Gastrocnemius medialis (tissue), 4 donors: ENCODE results near the gene PCSK6. TPM values are rescaled to one million over a fixed set of nuclear protein-coding genes. Genes with fewer than 3 reads are reported as not detected.

ENCODE experiments used
- ATAC-seq, 2 donors: fragments of 150-250 bp; one replicate each; pipeline ENCODE4 v1.9.1; 2016
- DNase-seq, 2 donors: peaks; one replicate each; pipeline ENCODE4 v3.0.0-alpha.2; 2019
- H3K27ac ChIP-seq, 4 donors: fragments of 200-600 bp; sonication (generic); 1 replicate in 1 of 4; 2 replicates in 3 of 4; pipeline ENCODE4 v1.5.1; 2016 to 2018; ENCODE audit warnings: mild to moderate bottlenecking in 2 of 4, moderate library complexity in 1 of 4
- H3K27me3 ChIP-seq, 3 donors: fragments of 200-600 bp; sonication (generic) in 2 of 3; 1 replicate in 1 of 3; 2 replicates in 2 of 3; pipeline versions ENCODE4 v1.5.1 to v1.6.0; 2016 to 2019; ENCODE audit warnings: mild to moderate bottlenecking in 1 of 3, moderate library complexity in 1 of 3
- H3K36me3 ChIP-seq, 2 donors: fragments of 200-600 bp; sonication (generic) in 1 of 2; one replicate each; pipeline ENCODE4 v1.5.1; 2017 to 2018
- H3K4me1 ChIP-seq, 2 donors: fragments of 200-600 bp; sonication (generic) in 1 of 2; one replicate each; pipeline ENCODE4 v1.5.1; 2016 to 2017; ENCODE audit warnings: mild to moderate bottlenecking in 2 of 2
- H3K4me3 ChIP-seq, 4 donors: fragments of 200-600 bp; sonication (generic) in 3 of 4; 1 replicate in 1 of 4; 2 replicates in 3 of 4; pipeline ENCODE4 v1.5.1; 2016 to 2019; ENCODE audit warnings: mild to moderate bottlenecking in 2 of 4
- H3K9me3 ChIP-seq, 3 donors: fragments of 200-600 bp; sonication (generic) in 2 of 3; 1 replicate in 1 of 3; 2 replicates in 2 of 3; pipeline ENCODE4 v1.5.1; 2016 to 2019
- CTCF ChIP-seq, 5 experiments: fragments of 450-650 bp in 3 of 5; fragments of 200-600 bp in 2 of 5; sonication (generic) in 2 of 5; IDR thresholded peaks in 4 of 5; conservative IDR thresholded peaks in 1 of 5; 1 replicate in 4 of 5; 2 replicates in 1 of 5; pipeline ENCODE4 v1.5.1; 2016 to 2019; ENCODE audit warnings: antibody characterized with exemption in 5 of 5, mild to moderate bottlenecking in 3 of 5, moderate library complexity in 3 of 5
- POLR2A ChIP-seq, 2 donors: fragments of 450-650 bp; IDR thresholded peaks; one replicate each; pipeline ENCODE4 v1.6.1; 2017; ENCODE audit warnings: antibody characterized with exemption in 2 of 2, mild to moderate bottlenecking in 2 of 2, moderate library complexity in 2 of 2
- in situ Hi-C, 4 donors: fragments of 200-750 bp; cut with MboI; loops; one replicate each; pipeline versions ENCODE4 v1.15.0 to v1.8.0; 2017; ENCODE audit warnings: low sequenced_read_pairs in 4 of 4
- intact Hi-C: fragments of 100-400 bp; cut with DNase I; formaldehyde crosslinking; loops from one replicate; pipeline ENCODE4 v1.15.1; 2023; ENCODE audit warnings: low total_unique reads
- total RNA-seq, 4 donors: library from RNA; depleted of rRNA; stranded (reverse); fragments of >200 nt; gene quantifications; one replicate each; pipeline versions ENCODE4 v1.1.0 to v1.2.3, GENCODE V29; 2016

Gene PCSK6
- total RNA-seq, 4 donors from 2014 or later = 12.8 to 46.0 (median 23.6) TPM

- DNase-seq (peak; percentile 93 to 98), ATAC-seq (peak; percentile 84 to 91)
- in situ Hi-C loops (no loop called here), intact Hi-C loops (loop anchor here (1.0 to 5.0 kb wide), 6 partner anchors 45 to 203 kb away; partner anchors contain the start of genes SNRPA1 and TM2D3)
- no peaks in the 10 kb centered on the region for H3K9me3 ChIP-seq
- H3K4me3 ChIP-seq = peak overlapping the region in 2 of 4 donors; percentile 12 to 26
- TF ChIP-seq POLR2A (IDR thresholded peaks at IDR 0.05) (peak in 1 of 2 donors; percentile 31), CTCF (IDR thresholded peaks at IDR 0.05 in 4 of 5, conservative IDR thresholded peaks at IDR 0.05 in 1 of 5) (peak in 1 of 5 experiments; percentile 11)
- H3K36me3 ChIP-seq = no peaks in the 10 kb centered on the region
- H3K4me1 ChIP-seq = peaks cover 31 to 35% of the 10 kb centered on the region in 2 donors
- peak overlapping the region; percentile 88 to 95 (median 90) for H3K27ac ChIP-seq
- peaks cover 0 to 4% (median 3%) of the 10 kb centered on the region in 3 donors for H3K27me3 ChIP-seq
Measured at GRCh38 chr15:101499863-101500713, 10.6 kb upstream of the PCSK6 start.

- TF ChIP-seq POLR2A (IDR thresholded peaks at IDR 0.05) = no peak
- no peak for TF ChIP-seq CTCF (IDR thresholded peaks at IDR 0.05 in 4 of 5, conservative IDR thresholded peaks at IDR 0.05 in 1 of 5)
- DNase-seq (no peak), ATAC-seq (no peak)
- Histone ChIP-seq H3K4me1 (peaks cover 31 to 35% of the 10 kb centered on the region in 2 donors), H3K27ac (peak overlapping the region in 3 of 4 donors; percentile 88 to 95 (median 89)), H3K36me3 (no peaks in the 10 kb centered on the region), H3K4me3 (no peak overlapping the region), H3K9me3 (no peaks in the 10 kb centered on the region), H3K27me3 (peaks cover 0 to 4% (median 3%) of the 10 kb centered on the region in 3 donors)
- in situ Hi-C loops (no loop called here), intact Hi-C loops (no loop called here)
Measured at GRCh38 chr15:101498717-101499480, 9.4 kb upstream of the PCSK6 start.

GRCh38 chr15:101498076-101498716 is 8.7 kb upstream of the PCSK6 start:
- intact Hi-C loops (no loop called here), in situ Hi-C loops (no loop called here)
- Histone ChIP-seq H3K9me3 (no peaks in the 10 kb centered on the region), H3K27ac (no peak overlapping the region), H3K27me3 (peaks cover 0 to 4% (median 3%) of the 10 kb centered on the region in 3 donors), H3K36me3 (no peaks in the 10 kb centered on the region), H3K4me3 (no peak overlapping the region), H3K4me1 (peaks cover 31 to 35% of the 10 kb centered on the region in 2 donors)
- DNase-seq (no peak), ATAC-seq (no peak)
- TF ChIP-seq CTCF (IDR thresholded peaks at IDR 0.05 in 4 of 5, conservative IDR thresholded peaks at IDR 0.05 in 1 of 5) (no peak), POLR2A (IDR thresholded peaks at IDR 0.05) (no peak)

- Histone ChIP-seq H3K36me3 (no peaks in the 10 kb centered on the region), H3K4me3 (no peak overlapping the region), H3K4me1 (peaks cover 31 to 39% of the 10 kb centered on the region in 2 donors), H3K27ac (no peak overlapping the region), H3K9me3 (no peaks in the 10 kb centered on the region), H3K27me3 (peaks cover 0 to 4% (median 3%) of the 10 kb centered on the region in 3 donors)
- in situ Hi-C loops (no loop called here), intact Hi-C loops (no loop called here)
- TF ChIP-seq CTCF (IDR thresholded peaks at IDR 0.05 in 4 of 5, conservative IDR thresholded peaks at IDR 0.05 in 1 of 5) (no peak), POLR2A (IDR thresholded peaks at IDR 0.05) (no peak)
- DNase-seq (no peak), ATAC-seq (no peak)
Measured at GRCh38 chr15:101497484-101498034, 8.1 kb upstream of the PCSK6 start.
